ENCODE results near the gene GPR37L1. TPM values are rescaled to one million over a fixed set of nuclear protein-coding genes. Genes with fewer than 3 reads are reported as not detected.

GPR37L1 gene
- total and polyA plus RNA-seq, 2 of the 8 experiments (the other 6 are each of a cell fraction or from before 2014, with no cell fraction given) = 0.13 to 0.23 TPM

DNA sequence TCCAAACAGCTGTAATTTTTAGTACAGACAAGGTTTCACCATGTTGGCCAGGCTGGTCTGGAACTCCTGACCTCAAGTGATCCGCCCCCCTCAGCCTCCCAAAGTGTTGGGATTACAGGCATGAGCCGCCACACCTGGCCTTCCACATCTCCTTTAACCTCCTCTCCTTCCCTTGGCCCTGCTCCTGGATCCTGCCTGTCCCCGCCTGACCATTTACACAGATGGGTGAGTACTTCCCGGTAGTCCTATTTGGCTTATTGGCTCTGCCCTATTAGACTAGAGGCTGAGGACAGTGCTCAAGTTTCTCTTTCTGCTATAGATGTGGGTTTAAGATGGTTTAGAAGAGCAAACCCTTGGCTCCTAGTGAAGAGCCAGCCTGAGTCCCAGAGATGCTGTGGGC is 30.6 kb downstream of the GPR37L1 start (continued):
- TF ChIP-seq, protein P1, sequence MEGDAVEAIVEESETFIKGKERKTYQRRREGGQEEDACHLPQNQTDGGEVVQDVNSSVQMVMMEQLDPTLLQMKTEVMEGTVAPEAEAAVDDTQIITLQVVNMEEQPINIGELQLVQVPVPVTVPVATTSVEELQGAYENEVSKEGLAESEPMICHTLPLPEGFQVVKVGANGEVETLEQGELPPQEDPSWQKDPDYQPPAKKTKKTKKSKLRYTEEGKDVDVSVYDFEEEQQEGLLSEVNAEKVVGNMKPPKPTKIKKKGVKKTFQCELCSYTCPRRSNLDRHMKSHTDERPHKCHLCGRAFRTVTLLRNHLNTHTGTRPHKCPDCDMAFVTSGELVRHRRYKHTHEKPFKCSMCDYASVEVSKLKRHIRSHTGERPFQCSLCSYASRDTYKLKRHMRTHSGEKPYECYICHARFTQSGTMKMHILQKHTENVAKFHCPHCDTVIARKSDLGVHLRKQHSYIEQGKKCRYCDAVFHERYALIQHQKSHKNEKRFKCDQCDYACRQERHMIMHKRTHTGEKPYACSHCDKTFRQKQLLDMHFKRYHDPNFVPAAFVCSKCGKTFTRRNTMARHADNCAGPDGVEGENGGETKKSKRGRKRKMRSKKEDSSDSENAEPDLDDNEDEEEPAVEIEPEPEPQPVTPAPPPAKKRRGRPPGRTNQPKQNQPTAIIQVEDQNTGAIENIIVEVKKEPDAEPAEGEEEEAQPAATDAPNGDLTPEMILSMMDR (IDR thresholded peaks at IDR 0.05; ENCODE audit: control extremely low read depth in 1 of 3, insufficient read depth in 1 of 3, low read depth in 1 of 3, low read length in 3 of 3) = no peak
- TF ChIP-seq, protein P2, sequence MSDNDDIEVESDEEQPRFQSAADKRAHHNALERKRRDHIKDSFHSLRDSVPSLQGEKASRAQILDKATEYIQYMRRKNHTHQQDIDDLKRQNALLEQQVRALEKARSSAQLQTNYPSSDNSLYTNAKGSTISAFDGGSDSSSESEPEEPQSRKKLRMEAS (IDR thresholded peaks at IDR 0.05) = no peak
- TF ChIP-seq POU5F1 (IDR thresholded peaks at IDR 0.05; ENCODE audit: low read depth, low read length) (no peak), MAFK (IDR thresholded peaks at IDR 0.05; ENCODE audit: low read depth, low read length) (no peak), RAD21 (IDR thresholded peaks at IDR 0.05 in 1 of 2, conservative IDR thresholded peaks at IDR 0.05 in 1 of 2; ENCODE audit: low read depth in 2 of 2, low read length in 2 of 2) (no peak), KDM4A (IDR thresholded peaks at IDR 0.05; ENCODE audit: low read depth, low read length, severe bottlenecking) (no peak)
